H9 (cell line): ENCODE data around the gene TMEM145. TPM values are rescaled to one million over a fixed set of nuclear protein-coding genes. Genes with fewer than 3 reads are reported as not detected.

Source experiments
- DNase-seq: peaks from one replicate; pipeline ENCODE4 v3.0.0-alpha.2; 2017
- H2AFZ ChIP-seq: one replicate; pipeline ENCODE4 v1.6.1; 2013; ENCODE audit warnings: mild to moderate bottlenecking, low read length, control low read depth, moderate library complexity
- H2AK5ac ChIP-seq: 2 replicates; pipeline ENCODE4 v1.6.1; 2013; ENCODE audit warnings: low read length, control low read depth, mixed read lengths; ENCODE audit not compliant: insufficient read length
- H2BK120ac ChIP-seq: one replicate; pipeline ENCODE4 v1.6.1; 2013; ENCODE audit warnings: low read depth, mild to moderate bottlenecking, low read length, control low read depth, inconsistent platforms; ENCODE audit not compliant: poor library complexity, severe bottlenecking
- H2BK12ac ChIP-seq: 2 replicates; pipeline ENCODE4 v1.6.1; 2013; ENCODE audit warnings: low read length, control low read depth, mixed read lengths, low read depth; ENCODE audit not compliant: insufficient read length
- H2BK15ac ChIP-seq: 2 replicates; pipeline ENCODE4 v1.6.1; 2013; ENCODE audit warnings: low read depth, low read length, control low read depth
- H2BK20ac ChIP-seq: one replicate; pipeline ENCODE4 v1.6.1; 2013; ENCODE audit warnings: low read depth, mild to moderate bottlenecking, low read length, control low read depth, inconsistent platforms; ENCODE audit not compliant: poor library complexity, severe bottlenecking
- H2BK5ac ChIP-seq: 2 replicates; pipeline ENCODE4 v1.6.1; 2013; ENCODE audit warnings: low read length, control low read depth, mixed read lengths; ENCODE audit not compliant: insufficient read length
- H3K14ac ChIP-seq: 2 replicates; pipeline ENCODE4 v1.6.1; 2013; ENCODE audit warnings: low read length, control low read depth; ENCODE audit not compliant: insufficient read depth
- H3K18ac ChIP-seq: 2 replicates; pipeline ENCODE4 v1.6.1; 2013; ENCODE audit warnings: low read depth, mild to moderate bottlenecking, mixed read lengths, low read length, control low read depth; ENCODE audit not compliant: insufficient read length
- H3K23ac ChIP-seq: 2 replicates; pipeline ENCODE4 v1.6.1; 2013; ENCODE audit warnings: low read length, control low read depth, mixed read lengths, low read depth; ENCODE audit not compliant: insufficient read length
- H3K23me2 ChIP-seq: 2 replicates; pipeline ENCODE4 v1.6.1; 2013; ENCODE audit warnings: low read depth, mild to moderate bottlenecking, mixed read lengths, low read length, control low read depth; ENCODE audit not compliant: insufficient read length, poor library complexity, severe bottlenecking
- H3K27ac ChIP-seq: 2 replicates; pipeline ENCODE4 v1.5.1; 2013; ENCODE audit warnings: low read length, control low read depth, mixed read lengths, low read depth; ENCODE audit not compliant: insufficient read length
- H3K27me3 ChIP-seq: 2 replicates; pipeline ENCODE4 v1.6.1; 2013; ENCODE audit warnings: low read length, control low read depth, inconsistent platforms; ENCODE audit not compliant: insufficient read depth
- H3K4ac ChIP-seq: 2 replicates; pipeline ENCODE4 v1.6.1; 2013; ENCODE audit warnings: low read depth, mild to moderate bottlenecking, control low read depth, inconsistent platforms, low read length, moderate library complexity
- H3K4me1 ChIP-seq: 2 replicates; pipeline ENCODE4 v1.6.1; 2013; ENCODE audit warnings: low read length, control low read depth, inconsistent platforms; ENCODE audit not compliant: insufficient read depth
- H3K4me2 ChIP-seq: 2 replicates; pipeline ENCODE4 v1.6.1; 2013; ENCODE audit warnings: low read length, control low read depth, mixed read lengths; ENCODE audit not compliant: insufficient read length, insufficient read depth
- H3K56ac ChIP-seq: 2 replicates; pipeline ENCODE4 v1.6.1; 2013; ENCODE audit warnings: low read depth, mild to moderate bottlenecking, mixed read lengths, low read length, control low read depth; ENCODE audit not compliant: insufficient read length
- H3K79me1 ChIP-seq: 2 replicates; pipeline ENCODE4 v1.6.1; 2013; ENCODE audit warnings: low read depth, mild to moderate bottlenecking, moderate library complexity, low read length, control low read depth, inconsistent platforms; ENCODE audit not compliant: insufficient read depth, poor library complexity, severe bottlenecking
- H3K79me2 ChIP-seq: 2 replicates; pipeline ENCODE4 v1.6.1; 2013; ENCODE audit warnings: low read length, control low read depth, inconsistent platforms; ENCODE audit not compliant: insufficient read depth
- H3K9ac ChIP-seq: 2 replicates; pipeline ENCODE4 v1.6.1; 2013; ENCODE audit warnings: low read length, control low read depth, mixed read lengths; ENCODE audit not compliant: insufficient read length; ENCODE audit errors: extremely low read depth
- H3K9me3 ChIP-seq: one replicate; pipeline ENCODE4 v1.6.1; 2013; ENCODE audit warnings: low read depth, low read length, inconsistent platforms; ENCODE audit not compliant: control insufficient read depth
- H3T11ph ChIP-seq: one replicate; pipeline ENCODE4 v1.6.1; 2013; ENCODE audit warnings: mild to moderate bottlenecking, low read length, control low read depth, inconsistent platforms
- H4K20me1 ChIP-seq: one replicate; pipeline ENCODE4 v1.6.1; 2013; ENCODE audit not compliant: control insufficient read depth, insufficient read length, insufficient read depth
- H4K5ac ChIP-seq: 2 replicates; pipeline ENCODE4 v1.6.1; 2013; ENCODE audit warnings: low read depth, mild to moderate bottlenecking, mixed read lengths, low read length, control low read depth; ENCODE audit not compliant: insufficient read length
- H4K8ac ChIP-seq: replicated peaks from 2 replicates; pipeline ENCODE4 v1.6.1; 2013; ENCODE audit warnings: low read length, control low read depth, mixed read lengths, low read depth; ENCODE audit not compliant: insufficient read length
- H4K91ac ChIP-seq: 2 replicates; pipeline ENCODE4 v1.6.1; 2013; ENCODE audit warnings: low read depth, mild to moderate bottlenecking, moderate library complexity, mixed read lengths, low read length, control low read depth; ENCODE audit not compliant: insufficient read length
- H3K27ac Mint-ChIP-seq, 3 experiments: 2 replicates in 2 of 3; 3 replicates in 1 of 3; pipeline ENCODE4 v1.8.0; 2020 to 2021; ENCODE audit warnings: mixed read lengths in 3 of 3, mild to moderate bottlenecking in 1 of 3, moderate library complexity in 1 of 3
- H3K27me3 Mint-ChIP-seq: 2 replicates; pipeline ENCODE4 v1.8.0; 2021; ENCODE audit warnings: low read depth, mild to moderate bottlenecking, moderate library complexity, mixed read lengths
- H3K36me3 Mint-ChIP-seq, 3 experiments: 2 replicates in 2 of 3; 3 replicates in 1 of 3; pipeline ENCODE4 v1.8.0; 2020 to 2021; ENCODE audit warnings: low read depth in 3 of 3, mixed read lengths in 3 of 3; ENCODE audit not compliant: insufficient read depth in 1 of 3
- H3K4me1 Mint-ChIP-seq, 2 experiments: 2 replicates each; pipeline ENCODE4 v1.8.0; 2020; ENCODE audit warnings: mixed read lengths in 2 of 2
- H3K4me3 Mint-ChIP-seq, 2 experiments: 2 replicates in 1 of 2; 3 replicates in 1 of 2; pipeline ENCODE4 v1.8.0; 2020 to 2021; ENCODE audit warnings: mild to moderate bottlenecking in 2 of 2, mixed read lengths in 2 of 2, moderate library complexity in 1 of 2
- H3K9me3 Mint-ChIP-seq, 2 experiments: 2 replicates in 1 of 2; 3 replicates in 1 of 2; pipeline ENCODE4 v1.8.0; 2020; ENCODE audit warnings: mild to moderate bottlenecking in 2 of 2, mixed read lengths in 2 of 2, moderate library complexity in 1 of 2
- WGBS: extraction: QIAGEN DNeasy Blood & Tissue Kit; methylation state at CpG from one replicate; pipeline ENCODE4 v1.1.7; 2013; ENCODE audit warnings: missing lambda C conversion rate, low lambda C conversion rate, mixed read lengths; ENCODE audit not compliant: insufficient read length; ENCODE audit errors: extremely low coverage; 5-methylcytosine and 5-hydroxymethylcytosine counted together
- total RNA-seq: library from RNA; stranded (reverse); gene quantifications from 2 replicates; pipeline ENCODE4 v1.2.1, GENCODE V29; 2021
- TF ChIP-seq, protein P1 (sequence below): fragments of 200-600 bp; sonication (generic); conservative IDR thresholded peaks from 3 replicates; pipeline ENCODE4 v1.8.0; 2021; ENCODE audit warnings: antibody characterized with exemption, mild to moderate bottlenecking

TMEM145 gene
- total RNA-seq, 1 experiment from 2014 or later = 4.5 TPM

DNA sequence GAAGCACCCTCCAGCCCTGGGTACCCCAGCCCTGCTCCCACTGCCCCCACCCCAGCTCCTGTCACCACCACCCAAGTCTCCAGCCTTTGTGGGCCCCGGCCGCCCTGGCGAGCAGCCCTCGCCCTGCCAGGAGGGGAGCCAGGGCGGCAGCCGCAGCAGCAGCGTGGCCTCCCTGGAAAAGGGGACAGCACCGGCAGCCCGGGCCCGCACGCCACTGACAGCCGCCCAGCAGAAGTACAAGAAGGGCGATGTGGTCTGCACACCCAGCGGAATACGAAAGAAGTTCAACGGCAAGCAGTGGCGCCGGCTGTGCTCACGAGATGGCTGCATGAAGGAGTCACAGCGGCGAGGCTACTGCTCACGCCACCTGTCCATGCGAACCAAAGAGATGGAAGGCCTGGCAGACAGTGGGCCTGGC, 40.1 kb upstream of the TMEM145 start:
- Histone ChIP-seq H3K23ac (no peak overlapping the region), H4K20me1 (no peaks in the 10 kb centered on the region), H4K91ac (no peak overlapping the region), H3K14ac (no peak overlapping the region), H3K56ac (no peak overlapping the region), H3K27ac (no peak overlapping the region), H2AFZ (no peak overlapping the region), H3K4ac (no peak overlapping the region), H3K79me1 (no peaks in the 10 kb centered on the region), H3K9ac (no peak overlapping the region), H3K9me3 (no peaks in the 10 kb centered on the region), H2BK5ac (no peak overlapping the region), H2BK15ac (no peak overlapping the region), H3K79me2 (no peaks in the 10 kb centered on the region), H3K27me3 (no peaks in the 10 kb centered on the region), H4K8ac (no peak overlapping the region), H4K5ac (no peak overlapping the region), H3K18ac (no peak overlapping the region), H3K23me2 (peaks cover 4% of the 10 kb centered on the region), H2BK120ac (no peak overlapping the region), H3K4me2 (no peak overlapping the region), H3T11ph (no peak overlapping the region), H3K4me1 (no peaks in the 10 kb centered on the region; the same call in 1 of the 2 replicates), H2BK20ac (no peak overlapping the region), H2BK12ac (no peak overlapping the region), H2AK5ac (no peak overlapping the region)
- no peak for DNase-seq
- no CpG with 5 or more reads among the region's 23 CpGs for WGBS
- no peak overlapping the region; a peak in 1 of 5 replicates for H3K4me3 Mint-ChIP-seq
- no peak overlapping the region for H3K27ac Mint-ChIP-seq
- TF ChIP-seq, protein P1, sequence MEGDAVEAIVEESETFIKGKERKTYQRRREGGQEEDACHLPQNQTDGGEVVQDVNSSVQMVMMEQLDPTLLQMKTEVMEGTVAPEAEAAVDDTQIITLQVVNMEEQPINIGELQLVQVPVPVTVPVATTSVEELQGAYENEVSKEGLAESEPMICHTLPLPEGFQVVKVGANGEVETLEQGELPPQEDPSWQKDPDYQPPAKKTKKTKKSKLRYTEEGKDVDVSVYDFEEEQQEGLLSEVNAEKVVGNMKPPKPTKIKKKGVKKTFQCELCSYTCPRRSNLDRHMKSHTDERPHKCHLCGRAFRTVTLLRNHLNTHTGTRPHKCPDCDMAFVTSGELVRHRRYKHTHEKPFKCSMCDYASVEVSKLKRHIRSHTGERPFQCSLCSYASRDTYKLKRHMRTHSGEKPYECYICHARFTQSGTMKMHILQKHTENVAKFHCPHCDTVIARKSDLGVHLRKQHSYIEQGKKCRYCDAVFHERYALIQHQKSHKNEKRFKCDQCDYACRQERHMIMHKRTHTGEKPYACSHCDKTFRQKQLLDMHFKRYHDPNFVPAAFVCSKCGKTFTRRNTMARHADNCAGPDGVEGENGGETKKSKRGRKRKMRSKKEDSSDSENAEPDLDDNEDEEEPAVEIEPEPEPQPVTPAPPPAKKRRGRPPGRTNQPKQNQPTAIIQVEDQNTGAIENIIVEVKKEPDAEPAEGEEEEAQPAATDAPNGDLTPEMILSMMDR = no peak
- no peaks in the 10 kb centered on the region for H3K27me3 Mint-ChIP-seq
- peaks cover 4 to 23% (median 16%) of the 10 kb centered on the region in 3 experiments; a peak in 6 of 7 replicates for H3K36me3 Mint-ChIP-seq
- H3K9me3 Mint-ChIP-seq = no peaks in the 10 kb centered on the region; a peak in 1 of 5 replicates
- H3K4me1 Mint-ChIP-seq = peaks cover 13 to 18% of the 10 kb centered on the region in 2 experiments
